Erythroblast (primary cell): ENCODE data around the gene NEIL3.

Experiments used
- GATA1 ChIP-seq: IDR thresholded peaks from 2 replicates; pipeline ENCODE4 v1.6.1; 2011; ENCODE audit warnings: low read depth, mild to moderate bottlenecking, control low read depth, low read length, moderate library complexity
- POLR2A ChIP-seq: IDR thresholded peaks from 2 replicates; pipeline ENCODE4 v1.6.1; 2011; ENCODE audit warnings: mild to moderate bottlenecking, low read length

- no peak for TF ChIP-seq POLR2A
- TF ChIP-seq GATA1 = no peak
These were observed 92.1 kb downstream of the NEIL3 start for GRCh38 chr4:177401658-177402273.
